IPS DF 4.7 (cell line): ENCODE measurements around the gene NR2C1.

Experiments used
- DNase-seq: peaks from one replicate; pipeline ENCODE4 v3.0.0-alpha.2; 2013; ENCODE audit warnings: low spot score; ENCODE audit errors: extremely low read depth

The NR2C1 gene

DNA sequence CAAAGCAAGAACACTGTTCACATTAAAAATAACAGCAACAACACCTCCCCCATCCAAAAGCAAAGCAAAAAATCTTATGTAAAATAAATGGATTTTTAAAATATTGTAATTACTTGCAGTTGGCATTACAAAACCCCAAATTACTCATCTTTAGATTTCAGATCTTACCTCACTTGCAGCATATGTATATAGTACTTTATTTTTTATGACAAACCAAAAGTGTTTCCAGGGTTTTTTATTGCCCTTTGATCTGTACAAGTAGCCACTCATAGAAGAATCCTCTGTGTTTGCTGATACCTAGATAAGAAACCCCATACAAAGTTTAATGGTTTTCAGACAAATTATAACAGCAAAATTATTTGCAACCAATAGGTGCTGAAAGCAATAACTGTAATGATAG, 12.2 kb upstream of the NR2C1 start:
- DNase-seq, result no peak

DNA sequence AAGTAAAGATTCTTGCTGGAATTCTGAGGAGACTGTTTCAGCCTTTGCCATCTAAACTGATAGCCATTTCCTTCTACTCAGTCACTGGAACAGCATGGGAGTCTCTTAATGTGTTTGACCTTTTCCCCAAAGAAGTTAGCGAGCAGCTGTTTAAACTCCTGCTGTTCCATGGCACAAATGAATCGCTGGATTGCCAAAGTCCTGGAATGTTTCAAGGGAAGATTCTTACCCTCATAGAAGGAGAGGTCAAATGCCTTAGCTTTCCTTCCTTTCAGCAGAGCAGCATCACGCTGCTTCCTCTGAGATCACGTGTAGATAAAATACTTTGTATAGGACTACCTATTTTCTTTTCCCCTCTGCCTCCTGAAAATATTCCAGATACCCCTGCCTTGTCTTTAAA, 10.5 kb upstream of the NR2C1 start:
- DNase-seq, result no peak

DNA sequence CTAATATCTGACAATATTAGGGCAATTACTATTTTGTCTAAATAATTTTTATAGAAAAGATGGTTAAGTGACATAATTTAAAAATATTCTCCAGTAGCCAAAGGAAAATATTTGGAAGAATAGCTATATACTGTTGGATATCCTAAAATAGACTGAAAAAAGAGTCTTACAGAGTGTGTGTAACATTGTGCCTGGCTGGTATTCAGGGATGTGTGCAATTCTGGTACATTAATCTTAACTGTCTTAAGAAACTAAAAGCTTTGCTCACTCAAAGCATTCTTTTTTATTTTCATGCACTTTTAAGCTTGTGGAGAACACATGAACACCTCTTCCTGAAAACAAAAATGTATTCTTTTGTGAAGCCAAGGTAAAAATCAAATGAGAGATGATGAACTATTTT, 10.1 kb upstream of the NR2C1 start:
- no peak for DNase-seq

- DNase-seq, result no peak
These were observed 3.9 kb upstream of the NR2C1 start for GRCh38 chr12:95077341-95077740.

DNA sequence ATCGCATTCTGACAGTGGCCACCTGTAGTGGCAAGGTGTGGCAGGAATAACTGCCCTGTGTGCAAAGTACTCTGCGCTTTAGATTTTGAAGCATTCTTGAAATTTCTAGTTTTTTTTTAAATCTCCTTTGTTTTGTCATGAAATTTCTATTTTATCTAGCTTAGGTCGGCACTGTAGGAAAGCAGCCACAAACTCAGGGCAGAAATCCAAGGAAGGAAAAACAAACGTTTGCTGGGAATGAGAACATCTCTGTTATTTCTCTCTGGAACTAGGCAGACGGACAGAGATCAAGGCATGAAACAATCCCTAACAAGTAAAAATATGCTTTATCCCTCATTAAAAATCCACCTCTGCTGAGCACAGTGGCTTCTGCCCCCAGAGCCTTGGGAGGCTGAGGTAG, 1.3 kb upstream of the NR2C1 start:
- no peak for DNase-seq

DNA sequence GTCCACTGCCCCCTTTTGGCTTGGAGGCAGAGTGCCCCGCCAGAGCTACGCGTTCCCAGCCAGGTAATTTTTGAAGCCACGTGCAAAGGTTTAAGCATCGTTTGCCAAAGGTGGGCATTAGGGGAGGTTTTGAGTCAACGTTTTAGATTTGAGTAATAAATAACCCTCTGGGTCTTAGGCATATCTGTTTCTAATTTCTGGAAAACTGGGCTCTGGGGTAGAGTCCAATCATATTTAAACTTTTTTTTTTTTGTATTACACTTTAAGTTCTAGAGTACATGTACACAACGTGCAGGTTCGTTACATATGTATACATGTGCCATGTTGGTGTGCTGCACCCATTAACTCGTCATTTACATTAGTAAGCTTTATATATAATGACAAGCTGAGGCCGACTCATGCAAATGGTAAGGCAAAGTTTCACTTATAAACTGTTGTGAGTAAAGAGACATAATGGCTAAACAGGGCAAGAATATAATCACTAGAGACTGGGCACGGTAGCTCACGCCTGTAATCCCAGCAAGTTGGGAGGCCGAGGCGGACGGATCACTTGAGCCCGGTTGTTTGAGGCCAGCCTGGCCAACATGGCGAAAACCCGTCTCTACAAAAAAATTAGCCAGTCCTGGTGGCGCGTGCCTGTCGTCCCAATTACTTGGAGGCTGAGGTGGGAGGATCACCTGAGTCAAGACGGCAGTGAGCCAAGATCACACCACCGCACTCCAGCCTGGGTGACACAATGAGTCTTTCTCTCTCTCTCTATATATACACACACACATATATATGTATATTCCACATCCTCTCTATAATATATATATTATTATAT, 491 bp upstream of the NR2C1 start:
- DNase-seq, result no peak

DNA sequence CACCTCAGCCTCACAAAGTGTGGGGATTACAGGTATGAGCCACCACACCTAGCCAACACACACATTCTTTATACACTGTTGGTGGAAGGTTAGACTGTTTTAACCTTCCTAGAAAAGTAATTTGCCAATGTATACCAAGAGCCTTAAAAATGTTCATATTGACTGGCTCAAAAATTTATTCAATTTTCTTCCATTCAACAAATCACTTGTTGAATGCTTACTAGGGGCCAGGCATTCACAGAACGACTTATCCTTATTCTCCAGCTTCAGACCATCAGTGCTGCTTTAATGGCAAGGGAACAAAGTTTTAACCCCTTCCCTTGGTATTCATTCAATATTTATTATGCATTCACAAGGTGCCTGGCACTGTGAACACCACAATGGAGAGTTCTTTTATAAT, 3.0 kb downstream of the NR2C1 start:
- DNase-seq, result no peak

DNA sequence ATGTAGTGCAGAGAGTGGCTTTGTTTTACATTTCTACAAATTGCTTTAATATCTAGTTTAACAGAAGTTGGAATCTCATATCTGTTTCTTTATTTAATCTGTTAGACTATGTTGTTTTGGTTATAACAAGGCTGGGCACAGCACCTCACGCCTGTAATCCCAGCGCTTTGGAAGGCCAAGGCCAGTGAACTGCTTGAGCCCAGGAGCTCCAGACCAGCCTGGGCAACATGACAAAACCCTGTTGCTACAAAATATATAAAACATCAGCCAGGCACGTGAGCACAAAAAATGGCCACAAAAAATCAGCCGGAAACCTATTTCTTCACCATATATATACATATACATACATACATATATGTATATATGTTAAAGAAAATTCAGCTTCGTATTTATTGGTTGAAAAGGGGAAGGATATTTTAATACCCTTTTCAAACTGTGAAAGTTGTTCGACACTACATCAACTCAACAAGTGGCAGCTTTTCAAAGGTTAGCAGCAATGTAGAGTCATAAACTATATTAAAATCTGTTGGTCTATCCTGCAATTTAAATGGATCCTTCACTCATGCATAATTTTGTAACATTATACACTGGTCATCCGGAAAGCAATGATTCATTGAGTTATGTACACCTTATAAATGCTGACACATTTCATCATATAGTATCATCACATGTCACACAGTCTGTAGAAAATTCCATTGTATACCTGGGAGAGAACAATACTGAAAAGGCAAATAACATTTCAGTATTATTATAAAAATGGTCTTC, 7.1 kb downstream of the NR2C1 start:
- DNase-seq, result no peak

DNA sequence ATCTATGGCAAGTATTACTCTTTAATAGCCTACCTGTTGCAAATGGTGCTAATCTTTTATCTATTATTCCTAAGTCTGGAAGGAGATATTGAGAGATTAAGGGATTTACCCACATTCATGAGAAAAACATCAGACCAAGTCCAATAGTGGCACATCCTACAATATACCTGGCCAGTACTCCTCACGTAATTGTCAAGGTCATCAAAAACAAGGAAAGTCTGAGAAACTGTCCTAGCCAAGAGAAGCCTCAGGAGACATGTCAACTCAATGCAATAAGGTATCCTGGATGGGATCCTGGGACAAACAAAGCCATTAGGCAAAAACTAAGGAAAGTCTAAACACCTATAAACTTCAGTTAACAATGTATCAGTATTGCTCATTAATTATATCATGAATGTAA, 12.5 kb downstream of the NR2C1 start:
- DNase-seq, result no peak

GRCh38 chr12:95059984-95060383, 13.4 kb downstream of the NR2C1 start:
- DNase-seq, result no peak

GRCh38 chr12:95057424-95057823, 16.0 kb downstream of the NR2C1 start:
- DNase-seq, result no peak

- DNase-seq, result no peak
These were observed 18.4 kb downstream of the NR2C1 start for GRCh38 chr12:95055057-95055456.

GRCh38 chr12:95054206-95054605, 19.2 kb downstream of the NR2C1 start:
- DNase-seq, result no peak

GRCh38 chr12:95051241-95051640, 22.2 kb downstream of the NR2C1 start:
- DNase-seq, result no peak

DNA sequence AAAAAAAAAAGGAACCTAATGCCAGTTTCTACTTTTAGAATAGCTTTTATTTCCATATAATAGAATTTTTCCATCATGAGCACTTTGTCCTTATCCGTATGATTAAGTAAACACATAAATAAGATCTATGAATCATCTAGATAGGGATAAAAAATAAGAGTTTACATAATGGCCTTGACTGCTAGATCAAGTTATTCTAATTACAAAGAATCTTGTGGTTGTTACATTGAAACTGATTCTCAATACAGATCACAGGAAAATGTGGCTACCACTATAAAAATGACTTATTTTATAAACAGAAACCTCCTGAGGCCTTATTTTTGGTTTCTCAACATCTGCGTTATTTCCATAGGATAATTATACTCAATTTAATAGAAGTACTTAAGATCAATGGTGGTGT, 35.5 kb downstream of the NR2C1 start:
- DNase-seq, result no peak

DNA sequence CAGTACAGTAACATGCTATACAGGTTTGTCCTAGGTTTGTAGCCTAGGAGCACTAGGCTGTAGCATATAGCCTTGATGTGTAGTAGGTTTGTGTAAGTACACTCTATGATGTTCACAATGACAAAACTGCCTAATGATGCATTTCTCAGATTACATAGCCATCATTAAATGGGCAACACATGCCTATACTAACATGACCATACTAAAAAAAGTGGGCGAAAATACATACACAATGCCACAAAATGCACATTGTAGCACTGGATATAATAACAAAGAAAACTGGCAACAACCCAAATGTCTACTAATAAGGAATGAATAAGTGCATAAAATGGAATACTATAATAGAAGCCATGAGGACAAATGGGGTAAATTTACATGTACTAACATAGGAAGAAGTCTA, 38.7 kb downstream of the NR2C1 start:
- no peak for DNase-seq

- no peak for DNase-seq
These were observed 50.9 kb downstream of the NR2C1 start for GRCh38 chr12:95022477-95022876.

DNA sequence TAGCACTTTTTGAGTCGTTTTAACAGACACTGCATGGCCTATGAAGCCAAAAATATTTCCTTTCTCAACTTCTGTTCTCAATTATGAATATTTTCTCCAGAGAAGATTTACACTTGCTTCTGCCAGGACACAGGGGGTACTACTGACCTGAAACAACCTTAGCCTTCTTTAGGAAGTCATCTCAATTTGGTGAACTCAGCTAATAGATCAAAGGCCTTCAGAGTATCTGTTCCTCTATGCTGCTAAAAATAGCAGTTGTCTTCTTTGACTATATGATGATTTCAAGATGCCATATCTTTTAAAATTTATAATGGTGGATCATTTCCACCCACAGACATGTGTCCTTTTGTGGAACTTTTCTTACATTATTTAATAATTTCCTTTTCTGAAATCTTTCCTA, 55.9 kb downstream of the NR2C1 start:
- DNase-seq, result no peak

DNA sequence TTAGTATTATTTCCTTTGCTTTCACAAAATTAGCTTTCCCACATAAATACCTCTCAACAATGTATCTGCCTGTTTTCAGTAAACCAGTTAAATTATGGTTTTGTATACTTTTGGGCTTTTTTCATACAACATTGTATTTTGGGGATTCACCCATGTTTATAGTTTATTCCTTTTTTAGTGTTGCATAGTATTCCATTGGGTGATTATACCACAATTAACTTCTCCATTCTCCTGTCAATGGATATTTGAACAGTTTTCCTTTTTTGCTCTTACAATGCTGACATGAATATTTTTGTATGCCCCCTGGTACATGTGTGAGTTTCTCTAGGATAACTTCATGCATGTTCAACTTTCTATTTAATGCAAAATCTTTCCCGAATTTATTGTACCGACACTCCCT, 57.3 kb downstream of the NR2C1 start:
- DNase-seq, result no peak

GRCh38 chr12:95014554-95014953, 58.9 kb downstream of the NR2C1 start:
- no peak for DNase-seq

DNA sequence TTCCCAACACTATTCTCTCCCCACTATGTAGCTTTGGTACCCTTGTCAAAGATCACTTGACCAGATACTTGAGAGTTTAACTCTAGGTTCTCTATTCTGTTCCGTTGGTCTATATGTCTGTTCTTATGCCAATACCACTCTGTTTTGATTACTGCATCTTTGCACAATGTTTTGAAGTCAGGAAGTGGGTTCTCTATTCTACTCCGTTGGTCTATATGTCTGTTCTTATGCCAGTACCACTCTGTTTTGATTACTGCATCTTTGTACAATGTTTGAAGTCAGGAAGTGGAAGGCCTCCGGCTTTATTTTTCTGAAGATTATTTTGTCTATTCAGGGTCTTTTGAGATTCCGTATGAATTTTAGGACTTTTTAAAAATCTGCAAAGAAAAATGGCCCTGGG, 67.2 kb downstream of the NR2C1 start:
- no peak for DNase-seq

- DNase-seq, result no peak
These were observed 68.8 kb downstream of the NR2C1 start for GRCh38 chr12:95004610-95005009.

DNA sequence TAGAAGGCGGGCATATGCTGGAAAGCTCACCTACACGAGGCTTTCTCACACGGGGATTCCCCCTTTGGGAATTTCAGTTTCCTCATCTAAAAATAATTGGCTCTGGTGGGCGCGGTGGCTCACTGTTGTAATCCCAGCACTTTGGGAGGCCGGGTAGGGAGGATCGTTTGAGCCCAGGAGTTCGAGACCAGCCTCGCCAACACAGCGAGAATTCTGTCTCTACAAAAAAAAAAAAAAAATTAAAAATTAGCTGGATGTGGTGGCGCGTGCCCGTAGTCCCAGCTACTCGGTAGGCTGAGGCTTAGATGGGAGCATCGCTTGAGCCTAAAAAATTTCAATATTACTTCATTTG, 69.5 kb downstream of the NR2C1 start:
- DNase-seq, result no peak
